IMR-90 (cell line): Measurements from ENCODE around the gene CCDC102A. TPM values are rescaled to one million over a fixed set of nuclear protein-coding genes. Genes with fewer than 3 reads are reported as not detected.

Source experiments
- ATAC-seq: fragments of 200-7000 bp; cut with Tn5 transposase; 2 replicates; pipeline ENCODE4 v1.9.1; 2020; ENCODE audit warnings: low read depth, mild to moderate bottlenecking, moderate library complexity
- BruUV-seq: library from RNA; stranded (reverse); fragments of 400-500 nt; replicated peaks from 2 replicates; lab custom pipeline; 2021; lab: Mats Ljungman, UMichigan
- CTCF ChIA-PET: fragments of 300-600 bp; formaldehyde crosslinking; extraction: SDS; loops from one replicate; lab custom pipeline; 2021; ENCODE audit warnings: antibody characterized with exemption; lab: Yijun Ruan, JAX
- POLR2A ChIA-PET: fragments of 300-600 bp; sonication (Branson Sonifier 250); formaldehyde crosslinking; loops from one replicate; lab custom pipeline; 2022; ENCODE audit warnings: antibody characterized with exemption; ENCODE audit not compliant: unreplicated experiment; lab: Charles Lee
- DNase-seq: peaks from one replicate; pipeline ENCODE4 v3.0.0; 2013
- H2AFZ ChIP-seq: replicated peaks from 2 replicates; pipeline ENCODE3; 2013; ENCODE audit warnings: low read length, mild to moderate bottlenecking; ENCODE audit not compliant: poor library complexity
- H2AK5ac ChIP-seq: 2 replicates; pipeline ENCODE4 v1.6.1; 2013; ENCODE audit warnings: low read depth, low read length, inconsistent platforms
- H2AK9ac ChIP-seq: replicated peaks from 2 replicates; pipeline ENCODE3; 2013; ENCODE audit warnings: mild to moderate bottlenecking, low read depth, low read length, moderate library complexity; ENCODE audit not compliant: poor library complexity
- H2BK120ac ChIP-seq: 2 replicates; pipeline ENCODE4 v1.6.1; 2013; ENCODE audit warnings: low read depth, low read length, inconsistent platforms
- H2BK15ac ChIP-seq: 3 replicates; pipeline ENCODE4 v1.6.1; 2013; ENCODE audit warnings: low read depth, low read length, inconsistent platforms
- H2BK20ac ChIP-seq: 2 replicates; pipeline ENCODE4 v1.6.1; 2013; ENCODE audit warnings: low read depth, mild to moderate bottlenecking, inconsistent platforms, low read length, moderate library complexity
- H2BK5ac ChIP-seq: 2 replicates; pipeline ENCODE4 v1.6.1; 2013; ENCODE audit warnings: mild to moderate bottlenecking, low read depth, low read length, inconsistent platforms; ENCODE audit not compliant: poor library complexity, severe bottlenecking
- H3K14ac ChIP-seq: replicated peaks from 2 replicates; pipeline ENCODE4 v1.6.1; 2013; ENCODE audit warnings: low read depth, low read length, inconsistent platforms
- H3K18ac ChIP-seq: 2 replicates; pipeline ENCODE4 v1.6.1; 2013; ENCODE audit warnings: low read depth, low read length, control low read depth
- H3K23ac ChIP-seq: 2 replicates; pipeline ENCODE4 v1.6.1; 2013; ENCODE audit warnings: low read depth, low read length, inconsistent platforms
- H3K27ac ChIP-seq: 2 replicates; pipeline ENCODE4 v1.5.1; 2013; ENCODE audit warnings: mild to moderate bottlenecking, control low read depth, low read length; ENCODE audit not compliant: insufficient read depth
- H3K27me3 ChIP-seq: 2 replicates; pipeline ENCODE4 v1.6.1; 2013; ENCODE audit warnings: low read length; ENCODE audit not compliant: control insufficient read depth, insufficient read depth
- H3K36me3 ChIP-seq: 2 replicates; pipeline ENCODE4 v1.6.1; 2013; ENCODE audit warnings: low read length, mixed read lengths; ENCODE audit not compliant: control insufficient read depth, insufficient read depth
- H3K4ac ChIP-seq: 2 replicates; pipeline ENCODE4 v1.6.1; 2013; ENCODE audit warnings: low read depth, low read length, inconsistent platforms
- H3K4me1 ChIP-seq: 2 replicates; pipeline ENCODE4 v1.6.1; 2013; ENCODE audit warnings: low read length, mixed read lengths; ENCODE audit not compliant: control insufficient read depth, insufficient read depth
- H3K4me2 ChIP-seq: 2 replicates; pipeline ENCODE4 v1.6.1; 2013; ENCODE audit warnings: low read depth, mild to moderate bottlenecking, control low read depth, low read length, moderate library complexity
- H3K4me3 ChIP-seq: 2 replicates; pipeline ENCODE4 v1.5.1; 2013; ENCODE audit warnings: low read depth, mild to moderate bottlenecking, control low read depth, low read length, moderate library complexity; ENCODE audit not compliant: insufficient read depth
- H3K56ac ChIP-seq: 2 replicates; pipeline ENCODE4 v1.6.1; 2013; ENCODE audit warnings: low read length, inconsistent platforms; ENCODE audit not compliant: insufficient read depth; ENCODE audit errors: extremely low read depth
- H3K79me1 ChIP-seq, 2 experiments: 2 replicates each; pipeline ENCODE4 v1.6.1; 2013; ENCODE audit warnings: low read length in 2 of 2, inconsistent platforms in 1 of 2, low read depth in 1 of 2
- H3K9ac ChIP-seq: 2 replicates; pipeline ENCODE4 v1.6.1; 2013; ENCODE audit warnings: low read depth, low read length, control low read depth
- H3K9me1 ChIP-seq: 2 replicates; pipeline ENCODE4 v1.6.1; 2013; ENCODE audit warnings: low read length, inconsistent platforms; ENCODE audit not compliant: insufficient read depth
- H3K9me3 ChIP-seq: 2 replicates; pipeline ENCODE4 v1.6.1; 2013; ENCODE audit warnings: low read length; ENCODE audit not compliant: control insufficient read depth, insufficient read depth
- H4K20me1 ChIP-seq: 2 replicates; pipeline ENCODE4 v1.6.1; 2013; ENCODE audit warnings: low read length, inconsistent platforms; ENCODE audit not compliant: insufficient read depth
- H4K5ac ChIP-seq: 2 replicates; pipeline ENCODE4 v1.6.1; 2013; ENCODE audit warnings: mild to moderate bottlenecking, low read depth, low read length, control low read depth
- H4K8ac ChIP-seq, 2 experiments: 2 replicates each; pipeline ENCODE4 v1.6.1; 2013; ENCODE audit warnings: low read depth in 2 of 2, low read length in 2 of 2, control low read depth in 1 of 2, inconsistent platforms in 1 of 2
- H4K91ac ChIP-seq: 2 replicates; pipeline ENCODE4 v1.6.1; 2013; ENCODE audit warnings: low read depth, low read length, inconsistent platforms; ENCODE audit not compliant: insufficient read depth
- BHLHE40 ChIP-seq: fragments of 150-350 bp; IDR thresholded peaks from 2 replicates; pipeline ENCODE4 v1.6.1; 2016; ENCODE audit warnings: mild to moderate bottlenecking, low read depth, low read length
- CHD1 ChIP-seq: IDR thresholded peaks from 2 replicates; pipeline ENCODE4 v1.6.1; 2012; ENCODE audit warnings: low read depth, low read length, improper control_type of control experiment
- CTCF ChIP-seq: conservative IDR thresholded peaks from 2 replicates; pipeline ENCODE4 v1.5.1; 2012; ENCODE audit warnings: mild to moderate bottlenecking, low read depth, low read length, improper control_type of control experiment
- ELK1 ChIP-seq: fragments of 150-350 bp; IDR thresholded peaks from 2 replicates; pipeline ENCODE4 v1.6.1; 2016; ENCODE audit warnings: low read depth, mild to moderate bottlenecking, low read length, moderate library complexity, borderline replicate concordance
- FOS ChIP-seq: fragments of 150-350 bp; IDR thresholded peaks from 2 replicates; pipeline ENCODE4 v1.6.1; 2016; ENCODE audit warnings: low read depth, low read length
- MAFK ChIP-seq: IDR thresholded peaks from 2 replicates; pipeline ENCODE4 v1.6.1; 2012; ENCODE audit warnings: low read depth, low read length, improper control_type of control experiment
- MAZ ChIP-seq: IDR thresholded peaks from 2 replicates; pipeline ENCODE4 v1.6.1; 2012; ENCODE audit warnings: low read depth, mild to moderate bottlenecking, low read length, improper control_type of control experiment, moderate library complexity, borderline replicate concordance
- NFE2L2 ChIP-seq: fragments of 150-350 bp; IDR thresholded peaks from 2 replicates; pipeline ENCODE4 v1.6.1; 2016; ENCODE audit warnings: low read depth, mild to moderate bottlenecking, low read length
- RAD21 ChIP-seq: IDR thresholded peaks from 2 replicates; pipeline ENCODE4 v1.6.1; 2012; ENCODE audit warnings: low read length, improper control_type of control experiment
- RFX5 ChIP-seq: IDR thresholded peaks from 2 replicates; pipeline ENCODE4 v1.8.0; 2012; ENCODE audit warnings: low read depth, mild to moderate bottlenecking, low read length, moderate library complexity
- SMC3 ChIP-seq: fragments of 150-350 bp; IDR thresholded peaks from 2 replicates; pipeline ENCODE4 v1.6.1; 2016; ENCODE audit warnings: low read depth, mild to moderate bottlenecking, antibody characterized with exemption, low read length, moderate library complexity
- USF2 ChIP-seq: fragments of 150-350 bp; IDR thresholded peaks from 2 replicates; pipeline ENCODE4 v1.6.1; 2017; ENCODE audit warnings: mild to moderate bottlenecking, antibody characterized with exemption, low read length, low read depth
- WGBS, 2 experiments: methylation state at CpG; one replicate each; pipeline versions ENCODE4 v1.1.5 to v1.1.7; 2013; ENCODE audit warnings: missing lambda C conversion rate in 2 of 2; ENCODE audit not compliant: insufficient read length in 1 of 2; ENCODE audit errors: extremely low coverage in 2 of 2; 5-methylcytosine and 5-hydroxymethylcytosine counted together
- dilution Hi-C: fragments of 300-500 bp; cut with HindIII; formaldehyde crosslinking; loops from one replicate; pipeline ENCODE4 v1.14.3; 2018; ENCODE audit warnings: low sequenced_read_pairs; ENCODE audit not compliant: unreplicated experiment
- in situ Hi-C: fragments of 300-500 bp; cut with MboI; formaldehyde crosslinking; loops from 3 replicates; pipeline ENCODE4 v1.14.3; 2019; ENCODE audit warnings: low sequenced_read_pairs, inconsistent platforms, mixed read lengths
- intact Hi-C: fragments of 100-400 bp; cut with micrococcal nuclease; formaldehyde crosslinking; loops from 2 replicates; pipeline ENCODE4 v1.10.0; 2022
- polyA plus RNA-seq, 3 experiments: library from polyadenylated mRNA; depleted of rRNA; stranded (reverse); fragments of >200 nt; gene quantifications; 2 replicates each; pipeline ENCODE4 v1.2.3, GENCODE V29; 2012; ENCODE audit warnings: low replicate concordance in 1 of 3
- total RNA-seq: library from RNA; depleted of rRNA; stranded (reverse); fragments of >200 nt; gene quantifications from 2 replicates; pipeline ENCODE4 v1.2.3, GENCODE V29; 2012

The CCDC102A gene
- total and polyA plus RNA-seq, 2 of the 4 experiments (the other 2 are of a cell fraction) = 5.4 to 8.5 TPM

GRCh38 chr16:57497121-57497520 lies 39.2 kb downstream of the CCDC102A start:
- Histone ChIP-seq H3K27me3 (peaks cover 43% of the 10 kb centered on the region), H2AK9ac (no peak overlapping the region), H3K79me1 (no peaks in the 10 kb centered on the region), H2AK5ac (no peak overlapping the region), H3K9ac (no peak overlapping the region), H3K9me3 (no peaks in the 10 kb centered on the region), H2BK15ac (no peak overlapping the region), H2AFZ (no peak overlapping the region), H3K23ac (no peak overlapping the region), H3K4me2 (no peak overlapping the region), H3K36me3 (no peaks in the 10 kb centered on the region), H3K4ac (no peak overlapping the region), H3K18ac (no peak overlapping the region), H2BK20ac (no peak overlapping the region), H2BK120ac (no peak overlapping the region), H3K56ac (no peak overlapping the region), H3K14ac (no peak overlapping the region), H4K91ac (no peak overlapping the region), H4K20me1 (no peaks in the 10 kb centered on the region), H3K9me1 (no peaks in the 10 kb centered on the region), H4K8ac (no peak overlapping the region), H3K4me3 (no peak overlapping the region), H3K27ac (no peak overlapping the region), H4K5ac (no peak overlapping the region), H3K4me1 (no peaks in the 10 kb centered on the region), H2BK5ac (no peak overlapping the region)
- dilution Hi-C loops (no loop called here), in situ Hi-C loops (no loop called here), intact Hi-C loops (no loop called here)
- 33% methylated on average over 3 of the region's 13 CpGs; no CpG with 5 or more reads in 1 of the 2 experiments for WGBS, 2 experiments
- CTCF ChIA-PET = no interaction called here
- POLR2A ChIA-PET = no interaction called here
- ATAC-seq = no peak
- no peak for DNase-seq
- no peak for TF ChIP-seq USF2
- no peak for TF ChIP-seq RAD21
- no peak for TF ChIP-seq RFX5
- no peak for TF ChIP-seq BHLHE40
- TF ChIP-seq CTCF = no peak
- no peak for TF ChIP-seq ELK1
- no peak for TF ChIP-seq NFE2L2
- TF ChIP-seq CHD1 = no peak
- TF ChIP-seq SMC3 = no peak
- TF ChIP-seq MAFK = no peak
- TF ChIP-seq MAZ = no peak
- TF ChIP-seq FOS = no peak
- BruUV-seq = no TSS peak
